OCI-LY1 (cell line): ENCODE data around the gene PEF1.

ENCODE experiments used
- EZH2 ChIP-seq: fragments of 200-600 bp; sonication (generic), shearing (Covaris generic); IDR thresholded peaks from 2 replicates; pipeline ENCODE4 v1.8.0; 2017; ENCODE audit warnings: borderline replicate concordance, mixed run types, mild to moderate bottlenecking, antibody characterized with exemption, low read length, moderate library complexity, mixed read lengths
- TF ChIP-seq, protein P1 (sequence below): fragments of 200-600 bp; sonication (generic), shearing (Covaris generic); IDR thresholded peaks from 2 replicates; pipeline ENCODE4 v1.5.1; 2017; ENCODE audit warnings: mild to moderate bottlenecking, antibody characterized with exemption, low read length, moderate library complexity, mixed read lengths

DNA sequence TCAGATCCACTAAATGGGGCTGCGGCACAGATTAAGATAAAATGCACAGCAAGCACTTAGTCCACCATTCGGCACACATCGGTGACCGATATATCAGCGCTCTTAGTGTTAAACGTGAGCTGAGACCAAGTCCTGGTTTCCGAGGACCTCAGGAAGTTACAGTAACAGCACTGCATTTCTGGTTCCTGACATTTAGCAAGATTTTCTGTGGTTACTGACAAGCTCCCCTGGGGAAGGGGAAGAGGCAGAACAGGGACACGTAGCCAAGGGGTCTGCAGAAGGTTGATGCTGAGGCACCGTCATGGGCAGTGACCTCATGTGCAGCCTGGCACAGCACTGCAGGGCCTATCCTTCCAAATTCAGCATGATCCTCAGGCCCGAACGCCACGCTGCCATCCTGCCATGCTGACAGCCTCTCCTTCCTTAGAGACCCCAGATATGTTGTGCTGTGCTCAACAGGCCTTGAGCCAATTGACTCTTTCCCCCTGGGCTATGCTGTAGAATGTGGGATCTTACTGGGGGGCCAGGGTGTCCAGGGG, 13.4 kb upstream of the PEF1 start:
- TF ChIP-seq, protein P1, sequence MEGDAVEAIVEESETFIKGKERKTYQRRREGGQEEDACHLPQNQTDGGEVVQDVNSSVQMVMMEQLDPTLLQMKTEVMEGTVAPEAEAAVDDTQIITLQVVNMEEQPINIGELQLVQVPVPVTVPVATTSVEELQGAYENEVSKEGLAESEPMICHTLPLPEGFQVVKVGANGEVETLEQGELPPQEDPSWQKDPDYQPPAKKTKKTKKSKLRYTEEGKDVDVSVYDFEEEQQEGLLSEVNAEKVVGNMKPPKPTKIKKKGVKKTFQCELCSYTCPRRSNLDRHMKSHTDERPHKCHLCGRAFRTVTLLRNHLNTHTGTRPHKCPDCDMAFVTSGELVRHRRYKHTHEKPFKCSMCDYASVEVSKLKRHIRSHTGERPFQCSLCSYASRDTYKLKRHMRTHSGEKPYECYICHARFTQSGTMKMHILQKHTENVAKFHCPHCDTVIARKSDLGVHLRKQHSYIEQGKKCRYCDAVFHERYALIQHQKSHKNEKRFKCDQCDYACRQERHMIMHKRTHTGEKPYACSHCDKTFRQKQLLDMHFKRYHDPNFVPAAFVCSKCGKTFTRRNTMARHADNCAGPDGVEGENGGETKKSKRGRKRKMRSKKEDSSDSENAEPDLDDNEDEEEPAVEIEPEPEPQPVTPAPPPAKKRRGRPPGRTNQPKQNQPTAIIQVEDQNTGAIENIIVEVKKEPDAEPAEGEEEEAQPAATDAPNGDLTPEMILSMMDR: no peak
- TF ChIP-seq EZH2: no peak
